Glutamatergic neuron (in vitro differentiated cells): ENCODE results near the gene MBNL3. TPM values are rescaled to one million over a fixed set of nuclear protein-coding genes. Genes with fewer than 3 reads are reported as not detected.

ENCODE experiments used
- DNase-seq: peaks from one replicate; pipeline ENCODE4 v3.0.0; 2022
- H3K27ac Mint-ChIP-seq: one replicate; pipeline ENCODE4 v1.8.0; 2020; ENCODE audit warnings: mild to moderate bottlenecking, mixed read lengths, inconsistent platforms; ENCODE audit not compliant: unreplicated experiment
- H3K27me3 Mint-ChIP-seq: one replicate; pipeline ENCODE4 v1.8.0; 2020; ENCODE audit warnings: mild to moderate bottlenecking, moderate library complexity, mixed read lengths, inconsistent platforms; ENCODE audit not compliant: unreplicated experiment
- H3K36me3 Mint-ChIP-seq: one replicate; pipeline ENCODE4 v1.8.0; 2020; ENCODE audit warnings: mild to moderate bottlenecking, mixed read lengths, inconsistent platforms; ENCODE audit not compliant: unreplicated experiment
- H3K4me1 Mint-ChIP-seq: one replicate; pipeline ENCODE4 v1.8.0; 2020; ENCODE audit warnings: mild to moderate bottlenecking, low read depth, mixed read lengths, inconsistent platforms; ENCODE audit not compliant: unreplicated experiment
- H3K4me3 Mint-ChIP-seq: one replicate; pipeline ENCODE4 v1.8.0; 2020; ENCODE audit warnings: mild to moderate bottlenecking, mixed read lengths, inconsistent platforms; ENCODE audit not compliant: unreplicated experiment
- H3K9me3 Mint-ChIP-seq: one replicate; pipeline ENCODE4 v1.8.0; 2020; ENCODE audit warnings: mild to moderate bottlenecking, moderate library complexity, mixed read lengths, inconsistent platforms; ENCODE audit not compliant: unreplicated experiment
- CTCF ChIP-seq: fragments of 200-600 bp; sonication (generic); IDR thresholded peaks from one replicate; pipeline ENCODE4 v1.5.0; 2021; ENCODE audit not compliant: partially characterized antibody, unreplicated experiment
- total RNA-seq: library from RNA; stranded (reverse); fragmentation: NEBNext Ultra II Directional; extraction: Animal tissue kit (Norgen Biotek cat#: 25700); gene quantifications from one replicate; pipeline ENCODE4 v1.2.1, GENCODE V29; 2021; ENCODE audit not compliant: unreplicated experiment

Gene MBNL3
- total RNA-seq, 1 donor from 2014 or later, result 1.0 TPM

DNA sequence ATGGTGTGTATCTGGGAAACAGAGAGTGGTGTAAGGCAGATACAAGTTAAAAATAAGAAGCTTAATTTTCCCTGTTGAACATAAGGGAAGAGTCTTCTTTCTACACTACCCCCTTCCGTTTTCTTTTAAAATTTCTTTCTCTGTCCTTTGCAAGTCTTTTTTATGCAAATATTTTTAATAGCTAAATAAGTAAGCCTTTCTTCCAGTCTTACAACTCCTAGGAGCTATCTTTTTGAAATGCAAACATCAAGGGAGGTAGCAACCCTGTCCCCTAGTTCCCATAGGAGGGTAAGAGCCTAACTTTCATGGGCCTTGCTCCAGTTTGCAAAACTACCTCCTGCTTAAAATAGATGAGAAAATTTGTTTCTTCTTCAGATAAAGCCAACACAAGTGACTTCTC, 121.5 kb downstream of the MBNL3 start:
- Mint-ChIP-seq H3K4me3 (no peak overlapping the region), H3K27ac (no peak overlapping the region), H3K9me3 (no peaks in the 10 kb centered on the region), H3K4me1 (no peaks in the 10 kb centered on the region), H3K36me3 (no peaks in the 10 kb centered on the region), H3K27me3 (peaks cover 2% of the 10 kb centered on the region)
- TF ChIP-seq CTCF, result no peak
- DNase-seq, result no peak

GRCh38 chrX:132365490-132365889, 123.3 kb downstream of the MBNL3 start:
- Mint-ChIP-seq H3K9me3 (no peaks in the 10 kb centered on the region), H3K27ac (no peak overlapping the region), H3K36me3 (no peaks in the 10 kb centered on the region), H3K27me3 (peaks cover 2% of the 10 kb centered on the region), H3K4me3 (no peak overlapping the region), H3K4me1 (no peaks in the 10 kb centered on the region)
- no peak for DNase-seq
- no peak for TF ChIP-seq CTCF

GRCh38 chrX:132364313-132364712, 124.5 kb downstream of the MBNL3 start:
- Mint-ChIP-seq H3K4me1 (no peaks in the 10 kb centered on the region), H3K9me3 (no peaks in the 10 kb centered on the region), H3K27me3 (peaks cover 2% of the 10 kb centered on the region), H3K4me3 (no peak overlapping the region), H3K27ac (no peak overlapping the region), H3K36me3 (no peaks in the 10 kb centered on the region)
- TF ChIP-seq CTCF, result no peak
- DNase-seq, result no peak

DNA sequence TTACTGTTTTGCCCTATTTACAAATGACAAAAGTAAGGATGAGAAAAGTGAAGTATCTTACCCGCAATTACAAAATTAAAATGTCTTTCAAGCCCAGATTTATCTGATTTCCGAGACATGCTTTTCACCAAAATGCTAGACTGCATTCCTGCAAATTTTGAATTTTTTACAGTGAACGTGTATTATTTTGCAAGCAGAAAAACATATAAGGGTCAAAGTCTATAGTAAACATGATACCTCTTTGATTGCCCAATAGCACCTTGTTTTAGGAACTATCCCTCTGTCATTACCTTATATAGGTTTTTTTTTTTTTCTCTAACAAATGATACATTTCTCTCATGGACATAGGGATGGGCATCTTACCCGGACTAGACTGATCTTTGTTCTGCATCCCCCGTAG, 135.4 kb downstream of the MBNL3 start:
- Mint-ChIP-seq H3K9me3 (peaks cover 3% of the 10 kb centered on the region), H3K27me3 (peaks cover 1% of the 10 kb centered on the region), H3K4me1 (no peaks in the 10 kb centered on the region), H3K27ac (no peak overlapping the region), H3K36me3 (no peaks in the 10 kb centered on the region), H3K4me3 (no peak overlapping the region)
- DNase-seq, result no peak
- no peak for TF ChIP-seq CTCF

DNA sequence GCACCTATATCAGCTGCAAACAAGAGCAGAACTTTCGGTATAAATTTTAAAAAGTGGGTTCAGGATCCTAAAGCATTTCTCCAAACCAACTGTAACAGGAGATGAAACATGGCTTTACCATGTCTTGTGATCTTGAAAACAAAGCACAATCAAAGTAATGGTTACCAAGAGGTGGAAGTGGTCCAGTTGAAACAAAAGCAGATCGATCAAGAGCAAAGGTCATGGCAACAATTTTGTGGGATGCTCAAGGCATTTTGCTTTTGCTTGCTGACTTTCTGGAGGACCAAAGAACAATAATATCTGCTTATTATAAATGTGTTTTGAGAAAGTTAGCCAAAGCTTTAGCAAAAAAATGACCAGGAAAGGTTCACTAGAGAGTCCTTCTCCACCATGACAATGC, 152.7 kb downstream of the MBNL3 start:
- H3K27me3 Mint-ChIP-seq, result no peaks in the 10 kb centered on the region
- H3K9me3 Mint-ChIP-seq, result no peaks in the 10 kb centered on the region
- TF ChIP-seq CTCF, result no peak
- no peak for DNase-seq
- H3K27ac Mint-ChIP-seq, result no peak overlapping the region
- no peak overlapping the region for H3K4me3 Mint-ChIP-seq
- no peaks in the 10 kb centered on the region for H3K4me1 Mint-ChIP-seq
- no peaks in the 10 kb centered on the region for H3K36me3 Mint-ChIP-seq
